H9 (cell line): ENCODE data around the gene OAS2. TPM values are rescaled to one million over a fixed set of nuclear protein-coding genes. Genes with fewer than 3 reads are reported as not detected.

Source experiments
- DNase-seq: peaks from one replicate; pipeline ENCODE4 v3.0.0-alpha.2; 2017
- H2AFZ ChIP-seq: one replicate; pipeline ENCODE4 v1.6.1; 2013; ENCODE audit warnings: mild to moderate bottlenecking, low read length, control low read depth, moderate library complexity
- H2AK5ac ChIP-seq: 2 replicates; pipeline ENCODE4 v1.6.1; 2013; ENCODE audit warnings: low read length, control low read depth, mixed read lengths; ENCODE audit not compliant: insufficient read length
- H2BK120ac ChIP-seq: one replicate; pipeline ENCODE4 v1.6.1; 2013; ENCODE audit warnings: low read depth, mild to moderate bottlenecking, low read length, control low read depth, inconsistent platforms; ENCODE audit not compliant: poor library complexity, severe bottlenecking
- H2BK12ac ChIP-seq: 2 replicates; pipeline ENCODE4 v1.6.1; 2013; ENCODE audit warnings: low read length, control low read depth, mixed read lengths, low read depth; ENCODE audit not compliant: insufficient read length
- H2BK15ac ChIP-seq: 2 replicates; pipeline ENCODE4 v1.6.1; 2013; ENCODE audit warnings: low read depth, low read length, control low read depth
- H2BK20ac ChIP-seq: one replicate; pipeline ENCODE4 v1.6.1; 2013; ENCODE audit warnings: low read depth, mild to moderate bottlenecking, low read length, control low read depth, inconsistent platforms; ENCODE audit not compliant: poor library complexity, severe bottlenecking
- H2BK5ac ChIP-seq: 2 replicates; pipeline ENCODE4 v1.6.1; 2013; ENCODE audit warnings: low read length, control low read depth, mixed read lengths; ENCODE audit not compliant: insufficient read length
- H3K14ac ChIP-seq: 2 replicates; pipeline ENCODE4 v1.6.1; 2013; ENCODE audit warnings: low read length, control low read depth; ENCODE audit not compliant: insufficient read depth
- H3K18ac ChIP-seq: 2 replicates; pipeline ENCODE4 v1.6.1; 2013; ENCODE audit warnings: low read depth, mild to moderate bottlenecking, mixed read lengths, low read length, control low read depth; ENCODE audit not compliant: insufficient read length
- H3K23ac ChIP-seq: 2 replicates; pipeline ENCODE4 v1.6.1; 2013; ENCODE audit warnings: low read length, control low read depth, mixed read lengths, low read depth; ENCODE audit not compliant: insufficient read length
- H3K23me2 ChIP-seq: 2 replicates; pipeline ENCODE4 v1.6.1; 2013; ENCODE audit warnings: low read depth, mild to moderate bottlenecking, mixed read lengths, low read length, control low read depth; ENCODE audit not compliant: insufficient read length, poor library complexity, severe bottlenecking
- H3K27ac ChIP-seq: 2 replicates; pipeline ENCODE4 v1.5.1; 2013; ENCODE audit warnings: low read length, control low read depth, mixed read lengths, low read depth; ENCODE audit not compliant: insufficient read length
- H3K27me3 ChIP-seq: 2 replicates; pipeline ENCODE4 v1.6.1; 2013; ENCODE audit warnings: low read length, control low read depth, inconsistent platforms; ENCODE audit not compliant: insufficient read depth
- H3K4ac ChIP-seq: 2 replicates; pipeline ENCODE4 v1.6.1; 2013; ENCODE audit warnings: low read depth, mild to moderate bottlenecking, control low read depth, inconsistent platforms, low read length, moderate library complexity
- H3K4me1 ChIP-seq: 2 replicates; pipeline ENCODE4 v1.6.1; 2013; ENCODE audit warnings: low read length, control low read depth, inconsistent platforms; ENCODE audit not compliant: insufficient read depth
- H3K4me2 ChIP-seq: 2 replicates; pipeline ENCODE4 v1.6.1; 2013; ENCODE audit warnings: low read length, control low read depth, mixed read lengths; ENCODE audit not compliant: insufficient read length, insufficient read depth
- H3K56ac ChIP-seq: 2 replicates; pipeline ENCODE4 v1.6.1; 2013; ENCODE audit warnings: low read depth, mild to moderate bottlenecking, mixed read lengths, low read length, control low read depth; ENCODE audit not compliant: insufficient read length
- H3K79me1 ChIP-seq: 2 replicates; pipeline ENCODE4 v1.6.1; 2013; ENCODE audit warnings: low read depth, mild to moderate bottlenecking, moderate library complexity, low read length, control low read depth, inconsistent platforms; ENCODE audit not compliant: insufficient read depth, poor library complexity, severe bottlenecking
- H3K79me2 ChIP-seq: 2 replicates; pipeline ENCODE4 v1.6.1; 2013; ENCODE audit warnings: low read length, control low read depth, inconsistent platforms; ENCODE audit not compliant: insufficient read depth
- H3K9ac ChIP-seq: 2 replicates; pipeline ENCODE4 v1.6.1; 2013; ENCODE audit warnings: low read length, control low read depth, mixed read lengths; ENCODE audit not compliant: insufficient read length; ENCODE audit errors: extremely low read depth
- H3K9me3 ChIP-seq: one replicate; pipeline ENCODE4 v1.6.1; 2013; ENCODE audit warnings: low read depth, low read length, inconsistent platforms; ENCODE audit not compliant: control insufficient read depth
- H3T11ph ChIP-seq: one replicate; pipeline ENCODE4 v1.6.1; 2013; ENCODE audit warnings: mild to moderate bottlenecking, low read length, control low read depth, inconsistent platforms
- H4K20me1 ChIP-seq: one replicate; pipeline ENCODE4 v1.6.1; 2013; ENCODE audit not compliant: control insufficient read depth, insufficient read length, insufficient read depth
- H4K5ac ChIP-seq: 2 replicates; pipeline ENCODE4 v1.6.1; 2013; ENCODE audit warnings: low read depth, mild to moderate bottlenecking, mixed read lengths, low read length, control low read depth; ENCODE audit not compliant: insufficient read length
- H4K8ac ChIP-seq: replicated peaks from 2 replicates; pipeline ENCODE4 v1.6.1; 2013; ENCODE audit warnings: low read length, control low read depth, mixed read lengths, low read depth; ENCODE audit not compliant: insufficient read length
- H4K91ac ChIP-seq: 2 replicates; pipeline ENCODE4 v1.6.1; 2013; ENCODE audit warnings: low read depth, mild to moderate bottlenecking, moderate library complexity, mixed read lengths, low read length, control low read depth; ENCODE audit not compliant: insufficient read length
- H3K27ac Mint-ChIP-seq, 3 experiments: 2 replicates in 2 of 3; 3 replicates in 1 of 3; pipeline ENCODE4 v1.8.0; 2020 to 2021; ENCODE audit warnings: mixed read lengths in 3 of 3, mild to moderate bottlenecking in 1 of 3, moderate library complexity in 1 of 3
- H3K27me3 Mint-ChIP-seq: 2 replicates; pipeline ENCODE4 v1.8.0; 2021; ENCODE audit warnings: low read depth, mild to moderate bottlenecking, moderate library complexity, mixed read lengths
- H3K36me3 Mint-ChIP-seq, 3 experiments: 2 replicates in 2 of 3; 3 replicates in 1 of 3; pipeline ENCODE4 v1.8.0; 2020 to 2021; ENCODE audit warnings: low read depth in 3 of 3, mixed read lengths in 3 of 3; ENCODE audit not compliant: insufficient read depth in 1 of 3
- H3K4me1 Mint-ChIP-seq, 2 experiments: 2 replicates each; pipeline ENCODE4 v1.8.0; 2020; ENCODE audit warnings: mixed read lengths in 2 of 2
- H3K4me3 Mint-ChIP-seq, 2 experiments: 2 replicates in 1 of 2; 3 replicates in 1 of 2; pipeline ENCODE4 v1.8.0; 2020 to 2021; ENCODE audit warnings: mild to moderate bottlenecking in 2 of 2, mixed read lengths in 2 of 2, moderate library complexity in 1 of 2
- H3K9me3 Mint-ChIP-seq, 2 experiments: 2 replicates in 1 of 2; 3 replicates in 1 of 2; pipeline ENCODE4 v1.8.0; 2020; ENCODE audit warnings: mild to moderate bottlenecking in 2 of 2, mixed read lengths in 2 of 2, moderate library complexity in 1 of 2
- CTCF ChIP-seq: fragments of 200-600 bp; sonication (generic); conservative IDR thresholded peaks from 3 replicates; pipeline ENCODE4 v1.8.0; 2021; ENCODE audit warnings: antibody characterized with exemption, mild to moderate bottlenecking
- WGBS: extraction: QIAGEN DNeasy Blood & Tissue Kit; methylation state at CpG from one replicate; pipeline ENCODE4 v1.1.7; 2013; ENCODE audit warnings: missing lambda C conversion rate, low lambda C conversion rate, mixed read lengths; ENCODE audit not compliant: insufficient read length; ENCODE audit errors: extremely low coverage; 5-methylcytosine and 5-hydroxymethylcytosine counted together
- total RNA-seq: library from RNA; stranded (reverse); gene quantifications from 2 replicates; pipeline ENCODE4 v1.2.1, GENCODE V29; 2021

Gene OAS2
- total RNA-seq, 1 experiment from 2014 or later = not detected

- H3K4ac ChIP-seq = no peak overlapping the region
- 0 out of 7 replicates have a peak, but pooled peaks cover 0 to 3% (median 0%) of the 10 kb centered on the region in 3 experiments for H3K36me3 Mint-ChIP-seq
- H3K23ac ChIP-seq = no peak overlapping the region
- H2BK20ac ChIP-seq = no peak overlapping the region
- H3K27me3 ChIP-seq = no peaks in the 10 kb centered on the region
- no peak for TF ChIP-seq CTCF
- H2BK12ac ChIP-seq = no peak overlapping the region
- no CpG with 5 or more reads among the region's 3 CpGs for WGBS
- H3K9me3 Mint-ChIP-seq = peaks cover 6 to 12% of the 10 kb centered on the region in 2 experiments
- no peak overlapping the region for H3K27ac Mint-ChIP-seq
- H4K91ac ChIP-seq = no peak overlapping the region
- H3K9me3 ChIP-seq = no peaks in the 10 kb centered on the region
- no peaks in the 10 kb centered on the region for H4K20me1 ChIP-seq
- no peak overlapping the region for H4K5ac ChIP-seq
- H3K56ac ChIP-seq = no peak overlapping the region
- H3K9ac ChIP-seq = no peak overlapping the region
- H3K4me1 ChIP-seq = no peaks in the 10 kb centered on the region
- no peak for DNase-seq
- H2BK5ac ChIP-seq = no peak overlapping the region
- no peaks in the 10 kb centered on the region for H3K23me2 ChIP-seq
- H2AFZ ChIP-seq = no peak overlapping the region
- no peak overlapping the region for H3K4me2 ChIP-seq
- no peak overlapping the region for H3K4me3 Mint-ChIP-seq
- H3K27me3 Mint-ChIP-seq = peaks cover 10% of the 10 kb centered on the region; the same call in 1 of the 2 replicates
- peaks cover 2 to 6% of the 10 kb centered on the region in 2 experiments; a peak in 2 of 4 replicates for H3K4me1 Mint-ChIP-seq
- H3T11ph ChIP-seq = no peak overlapping the region
- H2BK120ac ChIP-seq = no peak overlapping the region
- H3K27ac ChIP-seq = no peak overlapping the region
- no peak overlapping the region for H3K18ac ChIP-seq
- no peaks in the 10 kb centered on the region for H3K79me1 ChIP-seq
- no peak overlapping the region for H4K8ac ChIP-seq
- no peak overlapping the region for H2BK15ac ChIP-seq
- H3K79me2 ChIP-seq = no peaks in the 10 kb centered on the region
- H3K14ac ChIP-seq = no peak overlapping the region
- no peak overlapping the region for H2AK5ac ChIP-seq
Observed at GRCh38 chr12:113022563-113023297, 44.4 kb downstream of the OAS2 start.
